K562 (cell line): Measurements from ENCODE around the gene ZSCAN5C. TPM values are rescaled to one million over a fixed set of nuclear protein-coding genes. Genes with fewer than 3 reads are reported as not detected.
A peak's percentile ranks its signal among the peaks of the same experiment; 100 is the strongest.

Experiments
- ATAC-seq: fragments of 200-7000 bp; cut with Tn5 transposase; 3 replicates; pipeline ENCODE4 v1.9.1; 2020; ENCODE audit warnings: moderate library complexity
- BruUV-seq: library from RNA; stranded (reverse); fragments of 400-500 nt; replicated peaks from 2 replicates; lab custom pipeline; 2021; lab: Mats Ljungman, UMichigan
- CTCF ChIA-PET: fragments of 300-600 bp; formaldehyde crosslinking; extraction: SDS; loops from one replicate; lab custom pipeline; 2021; ENCODE audit warnings: low intra/inter-chr PET ratio; lab: Yijun Ruan, JAX
- POLR2A ChIA-PET: fragments of 300-600, 350-650 bp; sonication (Branson Sonifier 250); formaldehyde crosslinking; extraction: SDS; loops from one replicate; lab custom pipeline; 2021; ENCODE audit warnings: antibody characterized with exemption, inconsistent platforms; lab: Yijun Ruan, JAX
- DNase-seq, 4 experiments: peaks; one replicate each; pipeline versions ENCODE4 v3.0.0 to v3.0.0-alpha.2; 2011 to 2018; ENCODE audit warnings: low spot score in 3 of 4, mixed read lengths in 3 of 4; ENCODE audit errors: extremely low read depth in 1 of 4
- FAIRE-seq: peaks from 2 replicates; lab custom pipeline; 2011; peaks lifted over from hg19 to GRCh38; lab: Jason Lieb, UNC
- H2AFZ ChIP-seq: 2 replicates; pipeline ENCODE4 v1.6.0; 2011; ENCODE audit warnings: low read depth, low read length, control low read depth, inconsistent platforms
- H3K27ac ChIP-seq: fragments of 200-600 bp; 3 replicates; pipeline ENCODE4 v1.8.0; 2011; ENCODE audit warnings: low read depth, mild to moderate bottlenecking, control low read depth, inconsistent platforms, low read length, moderate library complexity, mixed read lengths; ENCODE audit errors: extremely low read depth
- H3K27me3 ChIP-seq, 2 experiments: fragments of 300-600 bp in 1 of 2; 2 replicates in 1 of 2; 3 replicates in 1 of 2; pipeline versions ENCODE4 v1.6.0 to v1.8.0; 2011; ENCODE audit warnings: inconsistent platforms in 2 of 2, low read length in 2 of 2, mild to moderate bottlenecking in 1 of 2, mixed read lengths in 1 of 2, moderate library complexity in 1 of 2; ENCODE audit not compliant: control insufficient read depth in 2 of 2, insufficient read depth in 2 of 2
- H3K36me3 ChIP-seq: fragments of 300-600 bp; 3 replicates; pipeline ENCODE4 v1.8.0; 2011; ENCODE audit warnings: mild to moderate bottlenecking, low read length, inconsistent platforms; ENCODE audit not compliant: control insufficient read depth, insufficient read depth
- H3K4me1 ChIP-seq, 2 experiments: fragments of 200-600 bp in 1 of 2; replicated peaks in 1 of 2; 2 replicates in 1 of 2; 3 replicates in 1 of 2; pipeline versions ENCODE4 v1.5.1 to v1.8.0; 2011; ENCODE audit warnings: inconsistent platforms in 2 of 2, low read length in 2 of 2, mild to moderate bottlenecking in 1 of 2, mixed read lengths in 1 of 2, moderate library complexity in 1 of 2; ENCODE audit not compliant: control insufficient read depth in 2 of 2, insufficient read depth in 2 of 2
- H3K4me2 ChIP-seq: 2 replicates; pipeline ENCODE4 v1.6.1; 2011; ENCODE audit warnings: low read length, control low read depth, inconsistent platforms, mixed read lengths; ENCODE audit not compliant: insufficient read depth
- H3K4me3 ChIP-seq: fragments of 200-600 bp; sonication (generic), shearing (Covaris generic); 2 replicates; pipeline ENCODE4 v1.5.1; 2016; ENCODE audit warnings: control low read depth, inconsistent platforms
- H3K79me2 ChIP-seq: fragments of 200-600 bp; 3 replicates; pipeline ENCODE4 v1.8.0; 2011; ENCODE audit warnings: low read length, inconsistent platforms; ENCODE audit not compliant: control insufficient read depth, insufficient read depth
- H3K9ac ChIP-seq, 2 experiments: 2 replicates each; pipeline versions ENCODE4 v1.6.0 to v1.6.1; 2011; ENCODE audit warnings: low read depth in 2 of 2, low read length in 2 of 2, control low read depth in 1 of 2, inconsistent platforms in 1 of 2, mild to moderate bottlenecking in 1 of 2, mixed read lengths in 1 of 2; ENCODE audit not compliant: insufficient read depth in 1 of 2
- H3K9me1 ChIP-seq: one replicate; pipeline ENCODE4 v1.6.0; 2011; ENCODE audit warnings: inconsistent platforms, mild to moderate bottlenecking, low read length, moderate library complexity; ENCODE audit not compliant: control insufficient read depth, insufficient read depth
- H3K9me3 ChIP-seq: replicated peaks from 2 replicates; pipeline ENCODE4 v1.5.1; 2011; ENCODE audit warnings: low read depth, low read length, inconsistent platforms; ENCODE audit not compliant: control insufficient read depth, insufficient read depth
- H4K20me1 ChIP-seq: replicated peaks from 2 replicates; pipeline ENCODE4 v1.6.1; 2011; ENCODE audit warnings: low read length, inconsistent platforms, mixed read lengths; ENCODE audit not compliant: control insufficient read depth, insufficient read depth
- ETV6 ChIP-seq, 3 experiments: fragments of 150-350 bp in 1 of 3; sonication (generic) in 1 of 3; formaldehyde crosslinking in 1 of 3; IDR thresholded peaks; 2 replicates each; pipeline versions ENCODE4 v1.6.1 to v1.8.0; 2014 to 2022; ENCODE audit warnings: borderline replicate concordance in 2 of 3, low read depth in 2 of 3, antibody characterized with exemption in 1 of 3, low read length in 1 of 3, mild to moderate bottlenecking in 1 of 3, missing genetic modification reagents in 1 of 3
- MYNN ChIP-seq, 2 experiments: sonication (generic); formaldehyde crosslinking in 1 of 2; IDR thresholded peaks; 2 replicates each; pipeline versions ENCODE4 v1.5.0 to v1.6.1; 2016 to 2020; ENCODE audit warnings: antibody characterized with exemption in 1 of 2, missing genetic modification reagents in 1 of 2
- ZFP36 ChIP-seq: fragments of 150-350 bp; IDR thresholded peaks from 2 replicates; pipeline ENCODE4 v1.6.1; 2018; ENCODE audit warnings: low read length, low read depth; ENCODE audit not compliant: partially characterized antibody
- ZNF121 ChIP-seq: sonication (generic); formaldehyde crosslinking; conservative IDR thresholded peaks from 2 replicates; pipeline ENCODE4 v1.8.0; 2022; ENCODE audit warnings: missing genetic modification reagents
- WGBS: fragments of 100-300 bp; shearing (Covaris generic); methylation state at CpG from one replicate; pipeline ENCODE4 v1.1.6; 2016; ENCODE audit warnings: low coverage, mixed read lengths; ENCODE audit not compliant: insufficient coverage; ENCODE audit errors: missing lambda C conversion rate; 5-methylcytosine and 5-hydroxymethylcytosine counted together
- in situ Hi-C: fragments of 300-500 bp; cut with MboI; formaldehyde crosslinking; loops from 4 replicates; pipeline ENCODE4 v1.15.0; 2018; ENCODE audit warnings: inconsistent platforms, mixed read lengths
- intact Hi-C: fragments of 100-400 bp; cut with micrococcal nuclease; formaldehyde crosslinking; loops from 2 replicates; pipeline ENCODE4 v1.14.2; 2022
- polyA plus RNA-seq, 8 experiments: library from polyadenylated mRNA; depleted of rRNA in 4 of 8; stranded (reverse) in 5 of 8; unstranded in 3 of 8; fragments of >200 nt; fragmentation: Nextera tagmentation in 2 of 8; fragmentation: Illumina TruSeq in 1 of 8; extraction: Ambion mirVana in 2 of 8; extraction: Trizol in 1 of 8; gene quantifications; 2 replicates each; pipeline versions ENCODE4 v1.2.1 to v1.2.3, GENCODE V29; 2011 to 2014; ENCODE audit warnings: inconsistent platforms in 1 of 8, missing spikeins in 1 of 8
- total RNA-seq, 7 experiments: library from RNA; depleted of rRNA in 6 of 7; stranded (reverse); fragments of >200 nt in 6 of 7; fragmentation: Illumina TruSeq in 2 of 7; extraction: Trizol in 2 of 7; gene quantifications; 2 replicates each; pipeline versions ENCODE4 v1.2.1 to v1.2.3, GENCODE V29; 2011 to 2021; ENCODE audit warnings: low replicate concordance in 1 of 7
- TF ChIP-seq, protein P1 (sequence below), 2 experiments: fragments of 450-650 bp in 1 of 2; IDR thresholded peaks; 2 replicates each; pipeline ENCODE4 v1.6.1; 2011 to 2017; ENCODE audit warnings: low read depth in 2 of 2, antibody characterized with exemption in 1 of 2, borderline replicate concordance in 1 of 2, low read length in 1 of 2, mild to moderate bottlenecking in 1 of 2, mixed read lengths in 1 of 2; ENCODE audit not compliant: control insufficient read depth in 1 of 2
- TF ChIP-seq, protein P2 (sequence below), 2 experiments: fragments of 450-650 bp; formaldehyde crosslinking in 1 of 2; IDR thresholded peaks; 2 replicates each; pipeline versions ENCODE4 v1.4.0 to v1.6.1; 2014 to 2020; ENCODE audit warnings: mild to moderate bottlenecking in 2 of 2, borderline replicate concordance in 1 of 2, low read depth in 1 of 2

Gene ZSCAN5C
- total and polyA plus RNA-seq, 9 of the 15 experiments (the other 6 are each of a cell fraction or from before 2014, with no cell fraction given), result 0.07 TPM; not detected in 8

DNA sequence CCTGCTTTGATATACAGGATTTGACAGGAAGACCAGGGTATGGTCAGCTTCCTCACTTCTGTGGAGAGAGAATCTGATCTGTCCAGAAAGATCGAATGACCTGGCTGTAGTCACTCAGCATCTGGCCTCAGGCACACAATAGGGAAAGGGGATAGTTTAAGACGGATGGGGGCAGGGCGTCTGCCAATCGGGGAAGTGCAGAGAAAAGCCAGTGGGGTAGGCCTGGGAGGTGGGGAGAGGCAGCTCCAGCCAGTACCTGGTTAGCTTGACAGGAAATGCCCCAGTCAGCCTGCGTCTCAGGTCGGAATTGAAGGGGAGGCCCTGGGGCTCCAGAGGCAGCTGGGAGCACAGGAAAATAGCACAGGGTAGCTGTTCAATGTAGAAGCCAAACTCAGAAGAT lies 48.6 kb upstream of the ZSCAN5C start (continued):
- TF ChIP-seq, protein P1, sequence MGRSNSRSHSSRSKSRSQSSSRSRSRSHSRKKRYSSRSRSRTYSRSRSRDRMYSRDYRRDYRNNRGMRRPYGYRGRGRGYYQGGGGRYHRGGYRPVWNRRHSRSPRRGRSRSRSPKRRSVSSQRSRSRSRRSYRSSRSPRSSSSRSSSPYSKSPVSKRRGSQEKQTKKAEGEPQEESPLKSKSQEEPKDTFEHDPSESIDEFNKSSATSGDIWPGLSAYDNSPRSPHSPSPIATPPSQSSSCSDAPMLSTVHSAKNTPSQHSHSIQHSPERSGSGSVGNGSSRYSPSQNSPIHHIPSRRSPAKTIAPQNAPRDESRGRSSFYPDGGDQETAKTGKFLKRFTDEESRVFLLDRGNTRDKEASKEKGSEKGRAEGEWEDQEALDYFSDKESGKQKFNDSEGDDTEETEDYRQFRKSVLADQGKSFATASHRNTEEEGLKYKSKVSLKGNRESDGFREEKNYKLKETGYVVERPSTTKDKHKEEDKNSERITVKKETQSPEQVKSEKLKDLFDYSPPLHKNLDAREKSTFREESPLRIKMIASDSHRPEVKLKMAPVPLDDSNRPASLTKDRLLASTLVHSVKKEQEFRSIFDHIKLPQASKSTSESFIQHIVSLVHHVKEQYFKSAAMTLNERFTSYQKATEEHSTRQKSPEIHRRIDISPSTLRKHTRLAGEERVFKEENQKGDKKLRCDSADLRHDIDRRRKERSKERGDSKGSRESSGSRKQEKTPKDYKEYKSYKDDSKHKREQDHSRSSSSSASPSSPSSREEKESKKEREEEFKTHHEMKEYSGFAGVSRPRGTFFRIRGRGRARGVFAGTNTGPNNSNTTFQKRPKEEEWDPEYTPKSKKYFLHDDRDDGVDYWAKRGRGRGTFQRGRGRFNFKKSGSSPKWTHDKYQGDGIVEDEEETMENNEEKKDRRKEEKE (IDR thresholded peaks at IDR 0.05; ENCODE audit: borderline replicate concordance in 1 of 2, control insufficient read depth in 1 of 2, low read depth in 2 of 2, low read length in 1 of 2), result no peak
- no peak for TF ChIP-seq ZFP36

DNA sequence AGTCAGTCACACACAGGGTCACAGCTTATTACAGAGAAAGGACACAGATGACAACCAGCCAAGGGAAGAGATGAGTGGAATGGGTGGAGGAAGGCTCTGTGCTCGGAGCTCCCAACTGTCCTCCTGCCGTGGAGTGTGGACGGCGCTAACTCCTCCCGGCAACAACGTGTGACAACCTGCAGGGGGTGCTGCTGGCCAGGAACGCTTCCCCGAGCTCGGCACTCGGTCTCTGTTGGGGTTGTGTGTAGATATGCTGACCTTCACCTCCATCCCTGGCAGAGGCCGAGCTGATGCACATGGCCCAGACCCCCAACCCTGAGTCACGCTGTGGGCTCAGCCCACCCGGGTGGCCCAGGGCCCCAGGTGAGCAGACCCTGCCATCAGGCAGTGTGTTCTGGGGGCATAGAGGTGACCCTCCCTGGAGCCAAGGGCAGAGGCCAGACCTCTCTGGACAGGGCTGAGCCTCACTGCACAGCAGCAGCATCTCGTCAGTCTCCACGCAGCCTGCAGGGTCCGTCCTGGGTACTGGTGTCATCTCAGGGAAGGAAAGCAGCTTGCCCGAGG lies 46.9 kb upstream of the ZSCAN5C start:
- ChIA-PET POLR2A (no interaction called here), CTCF (interaction anchor here (0.6 kb wide), 1 partner anchor 84 kb away, joined by 3 read pairs; no protein-coding TSS in a partner anchor)
- in situ Hi-C loops (no loop called here), intact Hi-C loops (loop anchor here (2.0 kb wide), 1 partner anchor 178 kb away; no protein-coding TSS in a partner anchor)
- peak; percentile 43 to 54 (median 50) for DNase-seq
- peaks cover 29% of the 10 kb centered on the region; the same call in 2 of the 3 replicates for H3K36me3 ChIP-seq
- BruUV-seq, result no TSS peak
- 63% methylated on average over 17 of the region's 17 CpGs for WGBS
- no peak overlapping the region for H2AFZ ChIP-seq
- peak; percentile 94 for ATAC-seq
- no peaks in the 10 kb centered on the region for H3K27me3 ChIP-seq
- H3K9me3 ChIP-seq, result no peaks in the 10 kb centered on the region
- FAIRE-seq, result no peak
- no peak overlapping the region for H3K9ac ChIP-seq
- no peak overlapping the region for H3K27ac ChIP-seq
- no peaks in the 10 kb centered on the region for H4K20me1 ChIP-seq
- no peak overlapping the region for H3K4me3 ChIP-seq
- peaks cover 0 to 4% of the 10 kb centered on the region in 2 experiments; a peak in 1 of 5 replicates for H3K4me1 ChIP-seq
- H3K9me1 ChIP-seq, result no peaks in the 10 kb centered on the region
- no peaks in the 10 kb centered on the region for H3K79me2 ChIP-seq
- no peak overlapping the region for H3K4me2 ChIP-seq
- TF ChIP-seq ETV6 (IDR thresholded peaks at IDR 0.05; ENCODE audit: borderline replicate concordance in 1 of 2, low read depth in 2 of 2, low read length in 1 of 2) (no peak), ETV6 (CRISPR knock-in tag; IDR thresholded peaks at IDR 0.05; ENCODE audit: borderline replicate concordance) (no peak), ZNF121 (no peak), MYNN (IDR thresholded peaks at IDR 0.05) (no peak), MYNN (CRISPR knock-in tag; IDR thresholded peaks at IDR 0.05) (no peak)
- TF ChIP-seq, protein P2, sequence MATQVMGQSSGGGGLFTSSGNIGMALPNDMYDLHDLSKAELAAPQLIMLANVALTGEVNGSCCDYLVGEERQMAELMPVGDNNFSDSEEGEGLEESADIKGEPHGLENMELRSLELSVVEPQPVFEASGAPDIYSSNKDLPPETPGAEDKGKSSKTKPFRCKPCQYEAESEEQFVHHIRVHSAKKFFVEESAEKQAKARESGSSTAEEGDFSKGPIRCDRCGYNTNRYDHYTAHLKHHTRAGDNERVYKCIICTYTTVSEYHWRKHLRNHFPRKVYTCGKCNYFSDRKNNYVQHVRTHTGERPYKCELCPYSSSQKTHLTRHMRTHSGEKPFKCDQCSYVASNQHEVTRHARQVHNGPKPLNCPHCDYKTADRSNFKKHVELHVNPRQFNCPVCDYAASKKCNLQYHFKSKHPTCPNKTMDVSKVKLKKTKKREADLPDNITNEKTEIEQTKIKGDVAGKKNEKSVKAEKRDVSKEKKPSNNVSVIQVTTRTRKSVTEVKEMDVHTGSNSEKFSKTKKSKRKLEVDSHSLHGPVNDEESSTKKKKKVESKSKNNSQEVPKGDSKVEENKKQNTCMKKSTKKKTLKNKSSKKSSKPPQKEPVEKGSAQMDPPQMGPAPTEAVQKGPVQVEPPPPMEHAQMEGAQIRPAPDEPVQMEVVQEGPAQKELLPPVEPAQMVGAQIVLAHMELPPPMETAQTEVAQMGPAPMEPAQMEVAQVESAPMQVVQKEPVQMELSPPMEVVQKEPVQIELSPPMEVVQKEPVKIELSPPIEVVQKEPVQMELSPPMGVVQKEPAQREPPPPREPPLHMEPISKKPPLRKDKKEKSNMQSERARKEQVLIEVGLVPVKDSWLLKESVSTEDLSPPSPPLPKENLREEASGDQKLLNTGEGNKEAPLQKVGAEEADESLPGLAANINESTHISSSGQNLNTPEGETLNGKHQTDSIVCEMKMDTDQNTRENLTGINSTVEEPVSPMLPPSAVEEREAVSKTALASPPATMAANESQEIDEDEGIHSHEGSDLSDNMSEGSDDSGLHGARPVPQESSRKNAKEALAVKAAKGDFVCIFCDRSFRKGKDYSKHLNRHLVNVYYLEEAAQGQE (IDR thresholded peaks at IDR 0.05; ENCODE audit: borderline replicate concordance), result peak; percentile 47; the same call in 1 of the 2 replicates
- TF ChIP-seq, protein P2 (CRISPR knock-in tag; IDR thresholded peaks at IDR 0.05; ENCODE audit: low read depth), result no peak
